ENCODE measurements around the gene APOBEC3F. TPM values are rescaled to one million over a fixed set of nuclear protein-coding genes. Genes with fewer than 3 reads are reported as not detected.
"Not testable (repeated sequence)": the region's sequence is repeated elsewhere in the genome, so short reads cannot be mapped to it uniquely, and the experiment has no call there.

Gene APOBEC3F
- total RNA-seq, result under 1 TPM in 1 of 4 donors, not detected in 3; 0.98 TPM

DNA sequence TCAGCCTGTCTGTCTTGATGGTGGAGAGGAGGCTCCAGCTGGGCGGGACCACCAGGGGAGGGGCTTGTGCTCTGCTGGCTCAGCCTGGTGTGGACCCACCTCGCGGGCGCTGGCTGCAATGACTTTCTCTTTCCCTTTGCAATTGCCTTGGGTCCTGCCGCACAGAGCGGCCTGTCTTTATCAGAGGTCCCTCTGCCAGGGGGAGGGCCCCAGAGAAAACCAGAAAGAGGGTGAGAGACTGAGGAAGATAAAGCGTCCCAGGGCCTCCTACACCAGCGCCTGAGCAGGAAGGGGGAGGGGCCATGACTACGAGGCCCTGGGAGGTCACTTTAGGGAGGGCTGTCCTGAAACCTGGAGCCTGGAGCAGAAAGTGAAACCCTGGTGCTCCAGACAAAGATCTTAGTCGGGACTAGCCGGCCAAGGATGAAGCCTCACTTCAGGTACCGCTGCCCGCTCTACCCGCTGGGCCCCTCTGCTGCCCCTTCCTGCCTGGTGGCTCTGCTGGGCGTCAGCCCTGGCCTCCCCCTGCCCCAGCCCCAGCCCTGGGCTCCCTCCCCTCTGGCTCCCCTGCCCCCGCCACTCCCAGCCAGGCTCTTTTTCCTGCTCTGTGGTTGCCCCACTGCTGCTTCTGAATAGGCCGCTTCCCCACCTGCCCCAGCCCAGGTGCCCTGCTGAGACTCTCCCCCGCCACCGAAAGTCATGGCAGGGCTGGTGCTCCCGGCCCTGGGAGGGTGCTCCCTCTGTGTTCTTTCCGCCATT is at the start of gene APOBEC3F:
APOBEC3F (plus strand) TSS at position 327 of the 759 bp plus-strand sequence; CDS start at position 424, 97 bp downstream.
- peak; percentile 23 to 42 for TF ChIP-seq POLR2A (IDR thresholded peaks at IDR 0.05)
- H3K27me3 ChIP-seq; in situ Hi-C loops (cut with MboI; ENCODE audit: low sequenced_read_pairs in 4 of 4); H3K4me1 ChIP-seq; H3K36me3 ChIP-seq; H3K9me3 ChIP-seq; intact Hi-C loops (cut with DNase I; ENCODE audit: low total_unique reads): not testable (repeated sequence)
- DNase-seq (peak in 1 of 2 donors; percentile 40), ATAC-seq (peak; percentile 83 to 91)
- H3K27ac ChIP-seq, result peak within 1 kb of the TSS; percentile 61 to 75 (median 71)
- H3K4me3 ChIP-seq, result peak within 1 kb of the TSS; percentile 38 to 61 (median 48)

DNA sequence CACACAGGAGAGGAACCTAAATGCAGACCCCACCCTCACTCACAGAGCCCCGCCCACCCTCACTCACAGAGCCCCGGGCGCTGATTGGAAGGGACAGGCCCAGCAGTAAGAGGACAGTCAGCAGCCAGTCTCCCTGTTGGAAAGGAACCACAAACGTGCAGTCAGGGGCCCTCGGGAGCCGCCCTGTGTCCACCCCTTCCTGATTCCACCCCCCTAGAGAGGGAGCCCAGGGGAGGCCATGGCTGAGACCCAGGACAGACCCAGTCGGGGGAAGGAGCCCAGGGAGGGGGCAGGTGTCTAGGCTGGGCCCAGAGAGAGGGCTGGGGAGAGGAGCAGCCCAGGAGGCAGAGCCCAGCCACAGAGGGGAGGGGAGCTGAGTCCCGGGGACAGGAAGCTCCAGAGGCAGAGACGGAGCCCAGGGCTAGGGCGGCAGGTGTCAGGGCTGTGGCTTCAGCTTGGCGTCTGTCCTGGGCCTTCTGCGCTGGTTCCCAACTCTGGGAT is 47.7 kb upstream of the APOBEC3F start:
- DNase-seq; H3K4me3 ChIP-seq; in situ Hi-C loops (cut with MboI; ENCODE audit: low sequenced_read_pairs in 4 of 4); intact Hi-C loops (cut with DNase I; ENCODE audit: low total_unique reads); ATAC-seq; H3K27ac ChIP-seq; H3K4me1 ChIP-seq; H3K9me3 ChIP-seq; H3K36me3 ChIP-seq: not testable (repeated sequence)
- peaks cover 8 to 30% (median 9%) of the 10 kb centered on the region in 3 donors for H3K27me3 ChIP-seq

DNA sequence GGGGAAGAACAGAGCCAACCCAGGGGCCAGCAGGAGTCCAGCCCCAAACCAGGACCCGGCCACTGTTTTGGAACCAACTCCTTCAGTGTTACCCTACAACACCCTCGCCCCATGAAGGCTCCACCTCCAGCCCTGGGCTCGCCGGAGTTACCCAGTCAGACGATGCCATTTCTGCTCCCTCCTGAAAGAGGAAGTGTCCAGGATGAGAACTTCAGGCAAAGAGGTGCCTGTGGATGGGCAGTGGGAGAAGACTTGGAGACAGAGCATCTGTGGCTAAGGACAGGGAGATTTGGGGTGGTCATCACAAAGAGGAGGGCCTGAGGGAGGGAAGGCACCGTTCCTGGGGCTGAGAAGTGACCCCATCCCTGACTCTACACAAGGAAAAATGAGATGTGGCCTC is 44.6 kb upstream of the APOBEC3F start:
- Histone ChIP-seq H3K27ac (no peak overlapping the region), H3K4me1 (no peaks in the 10 kb centered on the region), H3K27me3 (peaks cover 9 to 30% (median 13%) of the 10 kb centered on the region in 3 donors), H3K9me3 (no peaks in the 10 kb centered on the region), H3K4me3 (no peak overlapping the region), H3K36me3 (no peaks in the 10 kb centered on the region)
- no peak for ATAC-seq
- no peak for DNase-seq
- TF ChIP-seq POLR2A (IDR thresholded peaks at IDR 0.05), result no peak
- TF ChIP-seq, protein P1, sequence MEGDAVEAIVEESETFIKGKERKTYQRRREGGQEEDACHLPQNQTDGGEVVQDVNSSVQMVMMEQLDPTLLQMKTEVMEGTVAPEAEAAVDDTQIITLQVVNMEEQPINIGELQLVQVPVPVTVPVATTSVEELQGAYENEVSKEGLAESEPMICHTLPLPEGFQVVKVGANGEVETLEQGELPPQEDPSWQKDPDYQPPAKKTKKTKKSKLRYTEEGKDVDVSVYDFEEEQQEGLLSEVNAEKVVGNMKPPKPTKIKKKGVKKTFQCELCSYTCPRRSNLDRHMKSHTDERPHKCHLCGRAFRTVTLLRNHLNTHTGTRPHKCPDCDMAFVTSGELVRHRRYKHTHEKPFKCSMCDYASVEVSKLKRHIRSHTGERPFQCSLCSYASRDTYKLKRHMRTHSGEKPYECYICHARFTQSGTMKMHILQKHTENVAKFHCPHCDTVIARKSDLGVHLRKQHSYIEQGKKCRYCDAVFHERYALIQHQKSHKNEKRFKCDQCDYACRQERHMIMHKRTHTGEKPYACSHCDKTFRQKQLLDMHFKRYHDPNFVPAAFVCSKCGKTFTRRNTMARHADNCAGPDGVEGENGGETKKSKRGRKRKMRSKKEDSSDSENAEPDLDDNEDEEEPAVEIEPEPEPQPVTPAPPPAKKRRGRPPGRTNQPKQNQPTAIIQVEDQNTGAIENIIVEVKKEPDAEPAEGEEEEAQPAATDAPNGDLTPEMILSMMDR (IDR thresholded peaks at IDR 0.05 in 4 of 5, conservative IDR thresholded peaks at IDR 0.05 in 1 of 5), result no peak
- in situ Hi-C loops (cut with MboI; ENCODE audit: low sequenced_read_pairs in 4 of 4) (loop anchor here in 1 of 4 donors (5.0 kb wide), 1 partner anchor 39 kb away; the partner anchor contains the start of gene APOBEC3A), intact Hi-C loops (cut with DNase I; ENCODE audit: low total_unique reads) (no loop called here)

DNA sequence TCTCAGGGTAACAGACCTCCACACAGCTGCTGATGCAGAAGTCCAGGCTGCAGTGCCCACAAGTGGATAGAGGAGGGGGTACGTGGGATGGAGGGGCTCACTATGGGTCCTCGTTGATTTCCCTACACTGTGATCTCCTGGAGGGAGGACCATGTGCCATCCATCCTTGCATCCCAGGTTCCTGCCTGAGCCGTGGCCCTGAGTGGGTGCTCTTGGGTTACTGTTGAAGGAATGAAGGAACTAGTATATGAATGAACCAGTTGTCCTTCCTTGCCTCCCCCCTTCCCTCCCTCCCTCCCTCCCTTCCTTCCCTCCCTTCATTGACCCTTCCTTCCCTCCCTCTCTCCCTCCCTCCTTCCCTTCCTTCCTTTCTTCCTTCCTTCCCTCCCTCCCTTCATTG is 43.1 kb upstream of the APOBEC3F start:
- no peak for ATAC-seq
- in situ Hi-C loops (cut with MboI; ENCODE audit: low sequenced_read_pairs in 4 of 4) (loop anchor here in 1 of 4 donors (5.0 kb wide), 1 partner anchor 40 kb away; the partner anchor contains the start of gene APOBEC3A), intact Hi-C loops (cut with DNase I; ENCODE audit: low total_unique reads) (no loop called here)
- no peaks in the 10 kb centered on the region for H3K4me1 ChIP-seq
- TF ChIP-seq POLR2A (IDR thresholded peaks at IDR 0.05), result no peak
- TF ChIP-seq, protein P1 (IDR thresholded peaks at IDR 0.05 in 4 of 5, conservative IDR thresholded peaks at IDR 0.05 in 1 of 5), result no peak
- H3K4me3 ChIP-seq, result no peak overlapping the region
- no peaks in the 10 kb centered on the region for H3K9me3 ChIP-seq
- peaks cover 9 to 30% (median 13%) of the 10 kb centered on the region in 3 donors for H3K27me3 ChIP-seq
- no peaks in the 10 kb centered on the region for H3K36me3 ChIP-seq
- no peak for DNase-seq
- no peak overlapping the region for H3K27ac ChIP-seq

DNA sequence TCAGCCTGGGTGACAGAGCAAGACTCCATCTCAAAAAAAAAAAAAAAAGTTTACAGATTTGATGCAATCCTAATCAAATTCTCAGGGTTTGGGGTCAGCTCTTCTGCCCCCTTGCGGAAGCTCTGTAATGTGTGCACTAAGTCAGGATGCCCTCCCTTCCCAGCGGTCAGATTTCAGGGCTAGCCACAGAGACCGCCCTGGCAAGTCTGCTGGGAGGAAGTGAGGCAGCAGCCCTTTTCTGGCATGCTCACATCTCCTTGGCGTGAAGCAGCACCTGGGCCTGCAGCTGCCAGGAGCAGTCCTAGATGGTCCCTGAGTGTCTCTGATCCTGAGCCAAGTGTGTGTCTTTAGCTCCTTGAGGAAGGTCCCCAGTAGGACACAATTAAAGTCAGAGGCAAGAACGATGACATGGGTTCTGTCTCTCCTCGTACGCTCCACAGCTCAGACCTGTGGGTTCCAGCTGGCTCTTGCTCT is 37.5 kb upstream of the APOBEC3F start:
- Histone ChIP-seq H3K4me3 (no peak overlapping the region), H3K36me3 (no peaks in the 10 kb centered on the region), H3K4me1 (no peaks in the 10 kb centered on the region), H3K27me3 (peaks cover 0 to 5% (median 0%) of the 10 kb centered on the region in 3 donors), H3K27ac (no peak overlapping the region), H3K9me3 (no peaks in the 10 kb centered on the region)
- TF ChIP-seq POLR2A (IDR thresholded peaks at IDR 0.05), result no peak
- TF ChIP-seq, protein P1 (IDR thresholded peaks at IDR 0.05 in 4 of 5, conservative IDR thresholded peaks at IDR 0.05 in 1 of 5), result peak; percentile 49 to 75 (median 65)
- intact Hi-C loops (cut with DNase I; ENCODE audit: low total_unique reads) (loop anchor here (1.0 to 5.0 kb wide), 2 partner anchors 76 to 133 kb away; no protein-coding TSS in a partner anchor), in situ Hi-C loops (cut with MboI; ENCODE audit: low sequenced_read_pairs in 4 of 4) (loop anchor here in 3 of 4 donors (5.0 to 10.0 kb wide), 2 partner anchors 136 to 138 kb away; no protein-coding TSS in a partner anchor)
- peak; percentile 27 to 43 for DNase-seq
- peak; percentile 68 to 77 for ATAC-seq
